EH (cell line): ENCODE results near the gene GGA2.
"Not testable (repeated sequence)": the region's sequence is repeated elsewhere in the genome, so short reads cannot be mapped to it uniquely, and the experiment has no call there.

Experiments used
- DNase-seq: peaks from one replicate; pipeline ENCODE4 v3.0.0-alpha.2; 2015; ENCODE audit warnings: low read depth

The GGA2 gene

GRCh38 chr16:23476289-23476688, 34.0 kb downstream of the GGA2 start:
- no peak for DNase-seq

- peak; percentile 20 for DNase-seq
Observed at GRCh38 chr16:23469814-23470213, 40.5 kb downstream of the GGA2 start.

GRCh38 chr16:23466162-23466885, 44.0 kb downstream of the GGA2 start:
- DNase-seq = peak; percentile 87

- DNase-seq = no peak
Observed at GRCh38 chr16:23465179-23465578, 45.1 kb downstream of the GGA2 start.

GRCh38 chr16:23464196-23464595, 46.1 kb downstream of the GGA2 start:
- DNase-seq = no peak

- DNase-seq = peak; percentile 60
Observed at GRCh38 chr16:23462994-23463393, 47.3 kb downstream of the GGA2 start.

GRCh38 chr16:23453338-23454052, 56.8 kb downstream of the GGA2 start:
- no peak for DNase-seq

- DNase-seq = peak; percentile 88
Observed at GRCh38 chr16:23452572-23453337, 57.5 kb downstream of the GGA2 start, which contains the start of gene COG7. Gene COG7 (minus strand): TSS chr16:23453189. CDS start chr16:23452994, 195 bp downstream.

GRCh38 chr16:23452221-23452571, 58.1 kb downstream of the GGA2 start:
- DNase-seq = no peak

- no peak for DNase-seq
Observed at GRCh38 chr16:23448392-23448791, 61.9 kb downstream of the GGA2 start.

GRCh38 chr16:23437542-23437941, 72.8 kb downstream of the GGA2 start:
- not testable (repeated sequence) for DNase-seq

GRCh38 chr16:23436951-23437350, 73.3 kb downstream of the GGA2 start:
- DNase-seq = no peak

GRCh38 chr16:23435500-23435899, 74.8 kb downstream of the GGA2 start:
- peak; percentile 56 for DNase-seq

- peak; percentile 72 for DNase-seq
Observed at GRCh38 chr16:23434380-23434779, 75.9 kb downstream of the GGA2 start.

GRCh38 chr16:23433261-23433920, 76.9 kb downstream of the GGA2 start:
- DNase-seq = no peak

GRCh38 chr16:23432176-23433128, 77.8 kb downstream of the GGA2 start:
- DNase-seq = peak; percentile 58

GRCh38 chr16:23428351-23428750, 81.9 kb downstream of the GGA2 start:
- no peak for DNase-seq

- peak; percentile 28 for DNase-seq
Observed at GRCh38 chr16:23424292-23424958, 85.9 kb downstream of the GGA2 start.

- DNase-seq = peak; percentile 99
Observed at GRCh38 chr16:23423496-23424049, 86.7 kb downstream of the GGA2 start.

GRCh38 chr16:23420011-23420410, 90.3 kb downstream of the GGA2 start:
- DNase-seq = peak; percentile 62
